Mucosa of descending colon (tissue), 3 donors: Measurements from ENCODE around the gene NR2F1-AS1. TPM values are rescaled to one million over a fixed set of nuclear protein-coding genes. Genes with fewer than 3 reads are reported as not detected.

Experiments
- ATAC-seq: fragments of 200-7000 bp; cut with Tn5 transposase; one replicate; pipeline ENCODE4 v1.9.1; 2020; ENCODE audit warnings: mild to moderate bottlenecking, moderate library complexity
- DNase-seq, 3 donors: peaks; one replicate each; pipeline ENCODE4 v3.0.0-alpha.2; 2020
- H3K36me3 ChIP-seq: fragments of 200-600 bp; one replicate; pipeline ENCODE4 v1.8.0; 2021; ENCODE audit warnings: low read depth, mild to moderate bottlenecking
- H3K4me1 ChIP-seq: fragments of 200-600 bp; one replicate; pipeline ENCODE4 v1.8.0; 2021; ENCODE audit warnings: low read depth, mild to moderate bottlenecking
- H3K4me3 ChIP-seq: fragments of 200-600 bp; one replicate; pipeline ENCODE4 v1.8.0; 2021; ENCODE audit warnings: mild to moderate bottlenecking
- H3K9me3 ChIP-seq: fragments of 200-600 bp; one replicate; pipeline ENCODE4 v1.8.0; 2021; ENCODE audit warnings: mild to moderate bottlenecking
- CTCF ChIP-seq: fragments of 200-600 bp; IDR thresholded peaks from one replicate; pipeline ENCODE4 v1.8.0; 2022; ENCODE audit warnings: antibody characterized with exemption, mild to moderate bottlenecking
- intact Hi-C, 2 donors: fragments of 100-400 bp; cut with DNase I in 1 of 2; cut with micrococcal nuclease in 1 of 2; formaldehyde crosslinking; loops; one replicate each; pipeline versions ENCODE4 v1.11.0 to v1.11.1; 2022; cut with DNase I, micrococcal nuclease
- total RNA-seq, 3 donors: library from RNA; stranded (reverse); fragmentation: NEBNext Ultra II Directional in 2 of 3; extraction: Animal tissue kit (Norgen Biotek cat#: 25700) in 2 of 3; gene quantifications; one replicate each; pipeline versions ENCODE4 v1.2.1 to v1.2.4, GENCODE V29; 2021 to 2023
- donor health status: DM: no; HTN: no; CAD: no; lungs with moderate emphysema.
- donor health status: DM: no; HTN: no; CAD: no.
- donor health status: DM: no; HTN: yes; CAD: no.

Gene NR2F1-AS1
- total RNA-seq, 3 donors from 2014 or later: 1.5 to 5.7 (median 2.2) TPM

GRCh38 chr5:93589152-93589828, 8.3 kb upstream of the NR2F1-AS1 start:
- no peak for ATAC-seq
- Histone ChIP-seq H3K4me3 (no peak overlapping the region), H3K36me3 (no peaks in the 10 kb centered on the region), H3K9me3 (no peaks in the 10 kb centered on the region), H3K4me1 (peaks cover 3% of the 10 kb centered on the region)
- intact Hi-C loops: no loop called here
- DNase-seq: no peak
- TF ChIP-seq CTCF: no peak

- intact Hi-C loops: no loop called here
- ATAC-seq: no peak
- DNase-seq: peak in 1 of 3 donors; percentile 22
Observed at GRCh38 chr5:93588352-93589151, 7.5 kb upstream of the NR2F1-AS1 start.

GRCh38 chr5:93587597-93588351, 6.8 kb upstream of the NR2F1-AS1 start:
- intact Hi-C loops: no loop called here
- Histone ChIP-seq H3K9me3 (no peaks in the 10 kb centered on the region), H3K4me1 (peaks cover 14% of the 10 kb centered on the region), H3K36me3 (no peaks in the 10 kb centered on the region), H3K4me3 (no peak overlapping the region)
- peak in 1 of 3 donors; percentile 30 for DNase-seq
- no peak for TF ChIP-seq CTCF
- ATAC-seq: no peak

More at GRCh38 chr5:93588352-93589151, 7.5 kb upstream of the NR2F1-AS1 start:
- no peaks in the 10 kb centered on the region for H3K9me3 ChIP-seq
- no peak for TF ChIP-seq CTCF
- H3K4me1 ChIP-seq: peaks cover 7% of the 10 kb centered on the region
- no peak overlapping the region for H3K4me3 ChIP-seq
- H3K36me3 ChIP-seq: no peaks in the 10 kb centered on the region

GRCh38 chr5:93586736-93587596, 5.9 kb upstream of the NR2F1-AS1 start:
- DNase-seq: no peak
- Histone ChIP-seq H3K4me1 (peaks cover 14% of the 10 kb centered on the region), H3K9me3 (no peaks in the 10 kb centered on the region), H3K36me3 (no peaks in the 10 kb centered on the region), H3K4me3 (no peak overlapping the region)
- no peak for TF ChIP-seq CTCF
- intact Hi-C loops: no loop called here
- no peak for ATAC-seq
